B cell (primary cell): ENCODE measurements around the gene TMBIM1. TPM values are rescaled to one million over a fixed set of nuclear protein-coding genes. Genes with fewer than 3 reads are reported as not detected.

ENCODE experiments used
- ATAC-seq: fragments of 200-7000 bp; cut with Tn5 transposase; one replicate; pipeline ENCODE4 v1.10.0; 2021; ENCODE audit warnings: low read depth, mild to moderate bottlenecking, moderate number of reproducible peaks, moderate library complexity
- CTCF ChIA-PET: fragments of 350-600 bp; sonication (Branson Sonifier 250); formaldehyde crosslinking; loops from one replicate; lab custom pipeline; 2021; ENCODE audit warnings: antibody characterized with exemption, inconsistent platforms; lab: Charles Lee
- POLR2A ChIA-PET: fragments of 350-600 bp; sonication (Branson Sonifier 250); formaldehyde crosslinking; loops from one replicate; lab custom pipeline; 2021; ENCODE audit warnings: antibody characterized with exemption; lab: Charles Lee
- DNase-seq: peaks from one replicate; pipeline ENCODE4 v3.0.0; 2013
- H2AFZ ChIP-seq: 2 replicates; pipeline ENCODE4 v1.6.1; 2012; ENCODE audit warnings: mild to moderate bottlenecking, low read depth, low read length; ENCODE audit not compliant: insufficient read depth, poor library complexity, severe bottlenecking
- H3K27ac ChIP-seq, 2 donors: 1 replicate in 1 of 2; 2 replicates in 1 of 2; pipeline ENCODE4 v1.5.1; 2012 to 2013; ENCODE audit warnings: low read length in 2 of 2, mild to moderate bottlenecking in 2 of 2, moderate library complexity in 1 of 2
- H3K27me3 ChIP-seq, 4 experiments: fragments of 200-600 bp in 1 of 4; sonication (generic) in 1 of 4; replicated peaks in 1 of 4; 1 replicate in 2 of 4; 2 replicates in 2 of 4; pipeline versions ENCODE4 v1.6.1 to v1.7.0; 2013 to 2016; ENCODE audit warnings: low read length in 3 of 4, mild to moderate bottlenecking in 2 of 4, mixed read lengths in 1 of 4, moderate library complexity in 1 of 4; ENCODE audit not compliant: insufficient read depth in 4 of 4, control insufficient read depth in 3 of 4; ENCODE audit errors: control extremely low read depth in 1 of 4
- H3K36me3 ChIP-seq, 2 experiments: replicated peaks in 1 of 2; 1 replicate in 1 of 2; 2 replicates in 1 of 2; pipeline versions ENCODE4 v1.6.1 to v1.7.1; 2013; ENCODE audit warnings: low read length in 1 of 2; ENCODE audit not compliant: insufficient read depth in 2 of 2, control insufficient read depth in 1 of 2; ENCODE audit errors: control extremely low read depth in 1 of 2, extremely low read depth in 1 of 2
- H3K4me1 ChIP-seq, 2 donors: fragments of 200-600 bp in 1 of 2; sonication (generic) in 1 of 2; 1 replicate in 1 of 2; 2 replicates in 1 of 2; pipeline versions ENCODE4 v1.5.1 to v1.6.1; 2013 to 2017; ENCODE audit warnings: low read length in 2 of 2; ENCODE audit not compliant: control insufficient read depth in 2 of 2, insufficient read depth in 2 of 2
- H3K4me2 ChIP-seq: replicated peaks from 2 replicates; pipeline ENCODE3; 2012; ENCODE audit warnings: mild to moderate bottlenecking, low read depth, low read length; ENCODE audit not compliant: poor library complexity, severe bottlenecking
- H3K4me3 ChIP-seq, 5 experiments: fragments of 200-600 bp in 1 of 5; sonication (generic) in 1 of 5; 1 replicate in 3 of 5; 2 replicates in 2 of 5; pipeline versions ENCODE4 v1.5.1 to v1.7.0; 2011 to 2016; ENCODE audit warnings: low read length in 4 of 5, mild to moderate bottlenecking in 4 of 5, low read depth in 2 of 5, control low read depth in 1 of 5, moderate library complexity in 1 of 5; ENCODE audit not compliant: insufficient read depth in 1 of 5; ENCODE audit errors: control extremely low read depth in 1 of 5, extremely low read depth in 1 of 5
- H3K79me2 ChIP-seq: fragments of 200-600 bp; sonication (generic); one replicate; pipeline ENCODE4 v1.6.0; 2016; ENCODE audit warnings: low read length; ENCODE audit not compliant: control insufficient read depth, insufficient read depth
- H3K9ac ChIP-seq: fragments of 200-600 bp; sonication (generic); 2 replicates; pipeline ENCODE4 v1.6.1; 2017; ENCODE audit warnings: mild to moderate bottlenecking, low read length, moderate library complexity
- H3K9me3 ChIP-seq, 3 donors: one replicate each; pipeline versions ENCODE4 v1.6.1 to v1.7.1; 2013; ENCODE audit warnings: low read length in 2 of 3; ENCODE audit not compliant: control insufficient read depth in 2 of 3, insufficient read depth in 1 of 3; ENCODE audit errors: control extremely low read depth in 1 of 3
- H4K20me1 ChIP-seq: 2 replicates; pipeline ENCODE4 v1.6.0; 2012; ENCODE audit warnings: mild to moderate bottlenecking, low read length; ENCODE audit not compliant: insufficient read depth, control insufficient read depth, poor library complexity, severe bottlenecking
- H3K27ac Mint-ChIP-seq: one replicate; pipeline ENCODE4 v1.8.0; 2021; ENCODE audit warnings: mixed read lengths
- H3K27me3 Mint-ChIP-seq: one replicate; pipeline ENCODE4 v1.8.0; 2021; ENCODE audit warnings: mixed read lengths
- H3K4me1 Mint-ChIP-seq: one replicate; pipeline ENCODE4 v1.8.0; 2021; ENCODE audit warnings: mixed read lengths
- H3K4me3 Mint-ChIP-seq: one replicate; pipeline ENCODE4 v1.8.0; 2021; ENCODE audit warnings: mixed read lengths
- H3K9me3 Mint-ChIP-seq: one replicate; pipeline ENCODE4 v1.8.0; 2022; ENCODE audit warnings: mixed read lengths; ENCODE audit not compliant: insufficient read depth
- EZH2 ChIP-seq: IDR thresholded peaks from 2 replicates; pipeline ENCODE4 v1.6.1; 2012; ENCODE audit warnings: borderline replicate concordance, low read depth, mild to moderate bottlenecking, moderate library complexity, low read length; ENCODE audit not compliant: insufficient read depth, poor library complexity, severe bottlenecking
- WGBS: methylation state at CpG from one replicate; pipeline ENCODE4 v1.1.5; 2013; ENCODE audit warnings: missing lambda C conversion rate; ENCODE audit not compliant: insufficient coverage; 5-methylcytosine and 5-hydroxymethylcytosine counted together
- intact Hi-C: fragments of 100-400 bp; cut with micrococcal nuclease; formaldehyde crosslinking; loops from one replicate; pipeline ENCODE4 v1.10.0; 2022
- polyA plus RNA-seq: library from polyadenylated mRNA; depleted of rRNA; stranded (reverse); fragments of >200 nt; gene quantifications from 2 replicates; pipeline ENCODE4 v1.2.3, GENCODE V29; 2012
- total RNA-seq, 2 donors: library from RNA; stranded (reverse); fragments of 120-200 nt in 1 of 2; gene quantifications; 1 replicate in 1 of 2; 2 replicates in 1 of 2; pipeline versions ENCODE4 v1.2.3 to v1.2.4, GENCODE V29; 2013 to 2022
- TF ChIP-seq, protein P1 (sequence below): fragments of 200-600 bp; IDR thresholded peaks from one replicate; pipeline ENCODE4 v1.8.0; 2022; ENCODE audit warnings: antibody characterized with exemption, mild to moderate bottlenecking

The TMBIM1 gene
- total and polyA plus RNA-seq, 2 donors (not counting 1 experiment from before 2014, with no cell fraction given): 68.7 to 137 TPM

DNA sequence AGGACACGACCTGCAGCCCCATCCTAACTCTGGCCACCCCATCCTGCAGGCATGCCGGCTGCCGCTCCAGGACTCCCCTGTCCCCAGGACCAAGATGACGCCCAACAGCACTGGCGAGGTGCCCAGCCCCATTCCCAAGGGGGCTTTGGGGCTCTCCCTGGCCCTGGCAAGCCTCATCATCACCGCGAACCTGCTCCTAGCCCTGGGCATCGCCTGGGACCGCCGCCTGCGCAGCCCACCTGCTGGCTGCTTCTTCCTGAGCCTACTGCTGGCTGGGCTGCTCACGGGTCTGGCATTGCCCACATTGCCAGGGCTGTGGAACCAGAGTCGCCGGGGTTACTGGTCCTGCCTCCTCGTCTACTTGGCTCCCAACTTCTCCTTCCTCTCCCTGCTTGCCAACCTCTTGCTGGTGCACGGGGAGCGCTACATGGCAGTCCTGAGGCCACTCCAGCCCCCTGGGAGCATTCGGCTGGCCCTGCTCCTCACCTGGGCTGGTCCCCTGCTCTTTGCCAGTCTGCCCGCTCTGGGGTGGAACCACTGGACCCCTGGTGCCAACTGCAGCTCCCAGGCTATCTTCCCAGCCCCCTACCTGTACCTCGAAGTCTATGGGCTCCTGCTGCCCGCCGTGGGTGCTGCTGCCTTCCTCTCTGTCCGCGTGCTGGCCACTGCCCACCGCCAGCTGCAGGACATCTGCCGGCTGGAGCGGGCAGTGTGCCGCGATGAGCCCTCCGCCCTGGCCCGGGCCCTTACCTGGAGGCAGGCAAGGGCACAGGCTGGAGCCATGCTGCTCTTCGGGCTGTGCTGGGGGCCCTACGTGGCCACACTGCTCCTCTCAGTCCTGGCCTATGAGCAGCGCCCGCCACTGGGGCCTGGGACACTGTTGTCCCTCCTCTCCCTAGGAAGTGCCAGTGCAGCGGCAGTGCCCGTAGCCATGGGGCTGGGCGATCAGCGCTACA, 29.4 kb downstream of the TMBIM1 start:
- POLR2A ChIA-PET: interaction anchor here (0.6 kb wide), 1 partner anchor 146 kb away, joined by 4 read pairs; no protein-coding TSS in a partner anchor
- Histone ChIP-seq H3K4me2 (no peak overlapping the region), H3K9me3 (no peaks in the 10 kb centered on the region), H3K9ac (no peak overlapping the region), H3K79me2 (peaks cover 30% of the 10 kb centered on the region), H4K20me1 (peaks cover 35% of the 10 kb centered on the region), H3K27me3 (no peaks in the 10 kb centered on the region), H3K4me1 (peaks cover 38 to 57% of the 10 kb centered on the region in 2 donors), H3K36me3 (peaks cover 0 to 51% of the 10 kb centered on the region in 2 experiments), H2AFZ (no peak overlapping the region), H3K4me3 (no peak overlapping the region), H3K27ac (no peak overlapping the region)
- TF ChIP-seq EZH2: no peak
- TF ChIP-seq, protein P1, sequence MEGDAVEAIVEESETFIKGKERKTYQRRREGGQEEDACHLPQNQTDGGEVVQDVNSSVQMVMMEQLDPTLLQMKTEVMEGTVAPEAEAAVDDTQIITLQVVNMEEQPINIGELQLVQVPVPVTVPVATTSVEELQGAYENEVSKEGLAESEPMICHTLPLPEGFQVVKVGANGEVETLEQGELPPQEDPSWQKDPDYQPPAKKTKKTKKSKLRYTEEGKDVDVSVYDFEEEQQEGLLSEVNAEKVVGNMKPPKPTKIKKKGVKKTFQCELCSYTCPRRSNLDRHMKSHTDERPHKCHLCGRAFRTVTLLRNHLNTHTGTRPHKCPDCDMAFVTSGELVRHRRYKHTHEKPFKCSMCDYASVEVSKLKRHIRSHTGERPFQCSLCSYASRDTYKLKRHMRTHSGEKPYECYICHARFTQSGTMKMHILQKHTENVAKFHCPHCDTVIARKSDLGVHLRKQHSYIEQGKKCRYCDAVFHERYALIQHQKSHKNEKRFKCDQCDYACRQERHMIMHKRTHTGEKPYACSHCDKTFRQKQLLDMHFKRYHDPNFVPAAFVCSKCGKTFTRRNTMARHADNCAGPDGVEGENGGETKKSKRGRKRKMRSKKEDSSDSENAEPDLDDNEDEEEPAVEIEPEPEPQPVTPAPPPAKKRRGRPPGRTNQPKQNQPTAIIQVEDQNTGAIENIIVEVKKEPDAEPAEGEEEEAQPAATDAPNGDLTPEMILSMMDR: no peak
- intact Hi-C loops: no loop called here
- Mint-ChIP-seq H3K27ac (no peak overlapping the region), H3K4me1 (peaks cover 59% of the 10 kb centered on the region), H3K4me3 (no peak overlapping the region), H3K27me3 (no peaks in the 10 kb centered on the region), H3K9me3 (no peaks in the 10 kb centered on the region)
- WGBS: 94% methylated on average over 38 of the region's 39 CpGs
- CTCF ChIA-PET: interaction anchor here (2.2 kb wide), 1 partner anchor 9 kb away, joined by 8 read pairs; no protein-coding TSS in a partner anchor
- ATAC-seq (no peak), DNase-seq (no peak)

DNA sequence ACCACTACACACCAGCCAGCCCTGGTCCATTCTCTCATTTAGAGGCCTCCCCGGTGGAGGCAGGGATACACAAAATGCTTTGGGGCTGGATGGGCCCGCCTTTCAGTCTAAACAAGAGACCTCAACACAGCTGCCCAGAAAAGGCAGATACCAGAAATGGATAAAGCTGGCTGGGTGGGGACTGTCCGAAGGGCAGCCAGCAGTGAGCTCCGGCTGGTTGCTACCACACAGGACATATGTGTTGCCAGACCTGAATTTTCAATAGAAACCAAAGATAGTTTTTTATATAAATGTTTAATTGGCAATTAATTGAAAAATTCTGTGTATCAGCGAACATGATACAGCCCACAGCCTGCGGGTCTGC, 30.1 kb downstream of the TMBIM1 start:
- Histone ChIP-seq H4K20me1 (peaks cover 38% of the 10 kb centered on the region), H3K27ac (no peak overlapping the region), H3K27me3 (no peaks in the 10 kb centered on the region), H3K4me2 (peak overlapping the region; percentile 56), H3K4me3 (no peak overlapping the region), H3K36me3 (peaks cover 0 to 46% of the 10 kb centered on the region in 2 experiments), H3K4me1 (peaks cover 45 to 63% of the 10 kb centered on the region in 2 donors), H2AFZ (no peak overlapping the region), H3K9me3 (no peaks in the 10 kb centered on the region), H3K9ac (no peak overlapping the region), H3K79me2 (peaks cover 24% of the 10 kb centered on the region)
- WGBS: 93% methylated on average over 3 of the region's 6 CpGs
- intact Hi-C loops: no loop called here
- H3K9me3 Mint-ChIP-seq: no peaks in the 10 kb centered on the region
- H3K27ac Mint-ChIP-seq: peak overlapping the region; percentile 67
- no peak for ATAC-seq
- CTCF ChIA-PET: interaction anchor here (2.2 kb wide), 1 partner anchor 10 kb away, joined by 8 read pairs; no protein-coding TSS in a partner anchor
- H3K4me1 Mint-ChIP-seq: peaks cover 62% of the 10 kb centered on the region
- TF ChIP-seq, protein P1: no peak
- TF ChIP-seq EZH2: no peak
- no peak for DNase-seq
- H3K4me3 Mint-ChIP-seq: no peak overlapping the region
- H3K27me3 Mint-ChIP-seq: no peaks in the 10 kb centered on the region
- POLR2A ChIA-PET: interaction anchor here (0.6 kb wide), 1 partner anchor 146 kb away, joined by 4 read pairs; no protein-coding TSS in a partner anchor
